OCI-LY3 (cell line): ENCODE data around the gene SH3RF3.

Experiments
- EZH2phosphoT487 ChIP-seq: fragments of 200-600 bp; shearing (Covaris generic); IDR thresholded peaks from 2 replicates; pipeline ENCODE4 v1.6.1; 2018; ENCODE audit warnings: antibody characterized with exemption, mixed run types, low read depth
- TF ChIP-seq, protein P1 (sequence below): fragments of 200-600, 300-600 bp; sonication (generic); IDR thresholded peaks from 2 replicates; pipeline ENCODE4 v1.5.1; 2014; ENCODE audit warnings: antibody characterized with exemption, low read length, low read depth

DNA sequence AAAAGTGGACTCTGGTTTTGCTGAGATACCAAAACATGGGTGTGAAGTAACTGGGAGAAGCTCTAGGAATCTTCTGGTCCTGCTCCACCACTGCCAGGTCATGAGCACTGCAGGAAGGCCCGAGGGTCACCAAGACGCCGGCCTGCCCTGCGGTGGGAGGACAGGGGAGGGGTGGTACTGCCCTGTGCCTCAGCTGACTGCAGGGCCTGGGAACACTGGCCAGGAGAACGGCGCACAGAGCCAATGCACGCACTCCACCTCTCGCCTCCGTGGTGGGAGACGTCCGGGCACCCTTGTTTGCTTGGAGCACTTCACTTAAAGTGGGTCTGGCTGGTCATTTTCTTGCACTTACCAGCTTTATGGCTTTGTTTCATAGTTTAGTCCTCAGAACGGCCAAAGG lies 153.4 kb downstream of the SH3RF3 start:
- TF ChIP-seq, protein P1, sequence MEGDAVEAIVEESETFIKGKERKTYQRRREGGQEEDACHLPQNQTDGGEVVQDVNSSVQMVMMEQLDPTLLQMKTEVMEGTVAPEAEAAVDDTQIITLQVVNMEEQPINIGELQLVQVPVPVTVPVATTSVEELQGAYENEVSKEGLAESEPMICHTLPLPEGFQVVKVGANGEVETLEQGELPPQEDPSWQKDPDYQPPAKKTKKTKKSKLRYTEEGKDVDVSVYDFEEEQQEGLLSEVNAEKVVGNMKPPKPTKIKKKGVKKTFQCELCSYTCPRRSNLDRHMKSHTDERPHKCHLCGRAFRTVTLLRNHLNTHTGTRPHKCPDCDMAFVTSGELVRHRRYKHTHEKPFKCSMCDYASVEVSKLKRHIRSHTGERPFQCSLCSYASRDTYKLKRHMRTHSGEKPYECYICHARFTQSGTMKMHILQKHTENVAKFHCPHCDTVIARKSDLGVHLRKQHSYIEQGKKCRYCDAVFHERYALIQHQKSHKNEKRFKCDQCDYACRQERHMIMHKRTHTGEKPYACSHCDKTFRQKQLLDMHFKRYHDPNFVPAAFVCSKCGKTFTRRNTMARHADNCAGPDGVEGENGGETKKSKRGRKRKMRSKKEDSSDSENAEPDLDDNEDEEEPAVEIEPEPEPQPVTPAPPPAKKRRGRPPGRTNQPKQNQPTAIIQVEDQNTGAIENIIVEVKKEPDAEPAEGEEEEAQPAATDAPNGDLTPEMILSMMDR = no peak
- no peak for TF ChIP-seq EZH2phosphoT487
